ENCODE measurements around the gene WDR37. TPM values are rescaled to one million over a fixed set of nuclear protein-coding genes. Genes with fewer than 3 reads are reported as not detected.
A peak's percentile ranks its signal among the peaks of the same experiment; 100 is the strongest.
"Not testable (repeated sequence)": the region's sequence is repeated elsewhere in the genome, so short reads cannot be mapped to it uniquely, and the experiment has no call there.

WDR37 gene
- total RNA-seq, 2 donors from 2014 or later = 16.9 to 20.0 TPM

DNA sequence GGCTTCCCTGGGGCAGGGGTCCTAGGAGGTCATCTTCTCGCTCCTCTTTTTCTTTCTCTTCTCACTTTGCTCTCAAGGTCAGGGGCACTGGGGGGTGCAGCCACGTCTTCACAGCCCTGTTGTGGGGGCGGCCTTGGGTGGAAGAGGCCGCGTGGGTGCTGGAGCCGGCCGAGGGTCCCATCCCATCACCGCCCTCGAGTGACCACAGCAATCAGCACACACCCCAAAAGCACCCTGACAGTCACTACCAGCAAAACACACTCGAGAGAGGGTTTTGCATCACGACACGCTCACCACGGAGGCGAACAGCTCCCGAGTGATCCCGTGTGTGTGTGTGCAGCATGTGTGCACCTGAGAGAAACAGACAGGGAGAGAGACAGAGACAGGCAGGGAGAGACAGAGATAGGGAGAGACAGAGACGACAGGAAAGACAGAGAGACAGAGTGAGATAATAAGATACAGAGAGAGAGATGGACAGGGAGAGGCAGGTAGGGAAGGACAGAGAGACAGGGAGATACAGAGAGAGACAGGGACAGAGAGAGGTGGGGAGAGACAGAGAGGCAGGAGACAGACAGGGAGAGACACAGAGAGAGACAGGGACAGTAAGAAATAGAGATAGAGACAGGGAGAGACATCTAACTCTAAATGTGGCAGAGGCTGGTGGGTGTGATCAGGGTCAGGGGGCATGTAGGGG lies 100.9 kb downstream of the WDR37 start:
- intact Hi-C loops (cut with DNase I, micrococcal nuclease) = no loop called here
- no peak for ATAC-seq
- DNase-seq = no peak

GRCh38 chr10:1157615-1157933 lies 101.4 kb downstream of the WDR37 start:
- intact Hi-C loops (cut with DNase I, micrococcal nuclease) = no loop called here
- no peak for ATAC-seq
- DNase-seq = no peak

DNA sequence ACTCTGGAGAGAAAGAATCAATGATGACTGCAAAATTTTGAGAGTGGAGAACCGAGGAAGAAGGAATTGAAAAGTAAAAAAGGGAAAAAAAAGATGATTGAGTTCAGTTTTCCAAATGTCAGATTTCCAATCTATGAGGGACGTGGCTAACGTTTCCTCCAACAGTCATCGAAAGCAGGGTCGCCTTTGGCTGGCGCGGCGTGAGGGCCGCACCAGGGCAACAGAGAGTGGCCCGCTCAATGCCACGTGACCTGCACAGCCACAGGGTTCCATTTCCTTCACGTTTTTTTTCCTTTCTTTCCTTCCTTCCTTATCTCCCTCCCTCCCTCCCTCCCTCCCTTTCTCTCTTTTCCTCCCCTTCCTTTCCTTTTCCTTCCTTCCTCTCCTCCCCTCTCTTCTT lies 101.9 kb downstream of the WDR37 start:
- ATAC-seq (no peak), DNase-seq (no peak)
- intact Hi-C loops (cut with DNase I, micrococcal nuclease) = no loop called here

- intact Hi-C loops (cut with DNase I, micrococcal nuclease); ATAC-seq; DNase-seq: not testable (repeated sequence)
These were observed 102.4 kb downstream of the WDR37 start for GRCh38 chr10:1158536-1158935.

DNA sequence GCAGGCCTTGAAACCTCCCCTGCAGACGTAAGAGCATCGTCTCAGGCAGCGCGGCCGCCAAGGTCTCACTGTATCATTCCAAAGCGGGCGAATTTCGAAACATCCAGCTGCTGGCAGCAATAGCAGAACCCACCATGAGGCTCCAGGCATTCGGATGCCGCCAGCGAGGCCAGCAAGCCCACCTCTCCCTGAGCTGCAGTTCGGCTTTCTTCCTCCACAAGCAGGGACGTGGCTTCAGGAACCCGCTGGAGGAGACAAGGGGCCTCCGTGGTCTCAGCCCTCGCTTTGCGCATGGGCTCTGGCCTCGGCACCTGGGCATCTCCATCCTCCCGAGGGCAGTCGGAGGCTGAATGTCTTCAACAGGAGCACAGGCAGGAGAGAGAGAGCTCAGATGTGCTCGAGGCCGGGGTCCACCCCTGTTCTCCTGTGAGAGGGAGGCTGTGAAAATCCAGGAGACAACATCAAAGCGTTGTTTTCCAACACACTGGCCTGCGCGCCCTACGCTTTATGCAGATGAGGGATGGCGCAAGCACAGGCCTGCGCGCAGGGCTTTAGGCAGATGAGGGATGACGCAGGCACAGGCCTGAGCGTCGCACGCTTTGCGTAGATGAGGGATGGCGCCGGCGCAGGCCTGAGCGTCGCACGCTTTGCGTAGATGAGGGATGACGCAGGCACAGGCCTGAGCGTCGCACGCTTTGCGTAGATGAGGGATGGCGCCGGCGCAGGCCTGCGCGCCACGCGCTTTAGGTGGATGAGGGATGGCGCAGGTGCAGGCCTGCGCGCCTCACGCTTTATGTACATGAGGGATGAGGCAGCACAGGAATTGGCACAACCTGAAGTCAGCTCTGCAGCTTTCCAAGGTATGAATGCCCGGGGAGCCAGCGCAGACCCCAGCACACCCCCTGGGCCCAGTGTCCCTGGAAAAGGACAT lies 103.2 kb downstream of the WDR37 start:
- intact Hi-C loops (cut with DNase I, micrococcal nuclease) = no loop called here
- DNase-seq = no peak
- ATAC-seq = no peak

- DNase-seq = no peak
- no peak for ATAC-seq
- intact Hi-C loops (cut with DNase I, micrococcal nuclease) = no loop called here
These were observed 104.6 kb downstream of the WDR37 start for GRCh38 chr10:1160561-1161314.

GRCh38 chr10:1161315-1161673 lies 105.1 kb downstream of the WDR37 start:
- ATAC-seq; intact Hi-C loops (cut with DNase I, micrococcal nuclease); DNase-seq: not testable (repeated sequence)

DNA sequence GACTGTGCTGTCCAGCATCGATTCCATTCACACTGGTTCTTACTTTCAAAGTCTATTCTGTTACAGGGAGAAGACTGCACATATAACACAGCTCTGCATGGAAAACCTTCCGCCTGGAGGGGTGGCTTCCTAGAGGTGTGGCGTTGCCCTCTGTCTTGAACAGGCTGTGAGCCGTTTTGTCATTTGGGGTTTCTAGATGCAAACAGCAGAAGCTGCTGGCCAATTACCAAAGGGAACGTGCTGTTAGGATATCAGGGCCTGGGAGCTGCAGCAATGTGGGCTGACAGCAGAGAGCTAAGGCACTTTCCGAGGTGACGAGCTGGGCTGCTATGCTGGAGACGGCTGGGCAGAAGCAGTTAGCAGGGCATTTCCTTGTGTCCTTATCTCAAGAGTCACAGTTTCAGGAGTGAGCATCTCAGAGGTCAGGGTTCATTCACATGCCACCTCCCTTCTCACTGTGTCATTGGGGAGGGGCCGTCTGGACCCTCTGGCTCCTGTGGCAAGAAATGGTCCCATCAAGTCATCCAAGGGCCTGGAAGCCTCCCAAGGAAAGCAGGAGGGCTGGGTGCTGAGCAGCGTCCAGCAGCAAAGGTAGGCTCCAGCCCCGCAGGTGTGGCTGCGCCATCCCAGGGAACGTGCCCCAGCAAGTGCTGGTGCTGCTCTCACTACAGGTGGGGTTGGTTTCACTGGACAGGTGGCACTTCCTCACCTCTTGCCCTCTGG lies 106.5 kb downstream of the WDR37 start:
- ATAC-seq = no peak
- peak in 1 of 2 donors; percentile 0 for DNase-seq
- intact Hi-C loops (cut with DNase I, micrococcal nuclease) = no loop called here

- no peak for ATAC-seq
- DNase-seq = peak in 1 of 2 donors; percentile 8
- intact Hi-C loops (cut with DNase I, micrococcal nuclease) = no loop called here
These were observed 107.0 kb downstream of the WDR37 start for GRCh38 chr10:1163204-1163660.

DNA sequence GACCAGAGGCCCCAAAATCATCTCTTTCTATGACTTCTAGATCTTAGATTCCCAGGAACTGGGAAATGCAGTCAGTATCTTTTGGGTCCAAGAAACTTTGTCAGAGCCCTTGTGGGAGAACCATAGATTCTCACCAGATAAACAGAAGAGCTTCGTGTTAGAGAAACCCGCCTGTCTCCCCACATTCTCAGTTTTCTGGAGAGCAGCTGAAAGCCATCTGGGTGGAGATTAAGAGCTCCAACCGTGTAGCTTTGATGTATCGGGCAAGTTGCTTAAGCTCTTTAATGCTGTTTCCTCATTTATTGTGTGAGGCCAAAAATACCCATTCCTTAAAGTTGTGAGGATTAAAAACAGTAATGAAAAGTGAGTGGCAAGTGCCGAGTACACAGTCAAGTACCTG lies 107.6 kb downstream of the WDR37 start:
- ATAC-seq = no peak
- no peak for DNase-seq
- intact Hi-C loops (cut with DNase I, micrococcal nuclease) = no loop called here

DNA sequence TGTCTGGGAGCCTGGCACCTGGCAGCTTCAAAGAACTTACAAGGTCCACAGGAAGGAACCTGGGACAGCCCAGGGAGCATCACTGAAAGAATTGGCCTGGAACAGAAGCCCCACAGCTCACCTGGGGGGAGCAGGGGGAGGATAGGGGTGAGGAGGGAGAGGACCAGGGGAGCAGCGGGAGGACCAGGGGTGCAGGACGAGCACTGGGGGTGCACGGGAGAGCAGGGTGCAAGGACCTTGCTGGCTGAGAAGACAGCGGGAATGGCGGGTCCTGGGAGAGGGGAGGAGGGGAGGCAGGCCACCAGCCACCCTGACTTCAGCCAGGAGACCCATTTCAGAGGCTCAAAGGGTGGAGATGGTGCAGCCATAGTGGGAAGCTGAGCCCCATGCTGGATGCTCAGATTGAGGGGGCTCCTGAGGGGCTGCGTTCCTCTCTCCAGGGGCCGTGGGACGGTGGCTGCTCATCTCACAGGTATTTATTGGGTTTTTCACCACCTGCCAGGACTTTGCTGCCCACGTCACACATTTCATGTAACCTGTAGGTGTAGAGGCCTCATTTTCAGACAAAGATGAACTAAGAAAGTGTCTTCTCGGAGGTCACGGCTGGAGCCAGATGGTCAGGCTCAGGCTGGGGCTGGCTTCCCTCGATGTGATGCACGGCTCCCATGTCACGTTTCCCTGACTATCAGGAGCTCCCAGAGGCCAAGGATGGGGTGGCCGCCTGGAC lies 110.1 kb downstream of the WDR37 start:
- DNase-seq (peak in 1 of 2 donors; percentile 4), ATAC-seq (no peak)
- intact Hi-C loops (cut with DNase I, micrococcal nuclease) = no loop called here

- intact Hi-C loops (cut with DNase I, micrococcal nuclease) = no loop called here
- peak in 1 of 2 donors; percentile 12 for DNase-seq
- no peak for ATAC-seq
These were observed 110.7 kb downstream of the WDR37 start for GRCh38 chr10:1166828-1167275.

DNA sequence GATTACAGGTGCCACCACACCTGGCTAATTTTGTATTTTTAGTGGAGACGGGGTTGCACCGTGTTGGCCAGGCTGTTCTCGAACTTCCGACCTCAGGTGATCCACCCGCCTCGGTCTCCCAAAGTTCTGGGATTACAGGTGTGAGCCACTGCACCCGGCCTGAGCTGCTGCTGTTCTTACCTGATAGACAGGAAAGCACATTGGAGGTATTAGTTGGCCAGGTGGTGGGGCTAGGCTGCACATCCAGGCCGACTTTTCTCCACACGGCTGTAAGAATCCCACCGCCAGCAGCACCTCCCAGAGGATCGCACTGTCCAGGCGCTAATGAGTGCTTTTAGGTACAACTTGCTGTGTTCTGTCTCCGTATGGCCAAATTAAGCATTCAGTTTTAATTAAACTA lies 112.6 kb downstream of the WDR37 start:
- no peak for ATAC-seq
- DNase-seq = peak in 1 of 2 donors; percentile 5
- intact Hi-C loops (cut with DNase I, micrococcal nuclease) = no loop called here

DNA sequence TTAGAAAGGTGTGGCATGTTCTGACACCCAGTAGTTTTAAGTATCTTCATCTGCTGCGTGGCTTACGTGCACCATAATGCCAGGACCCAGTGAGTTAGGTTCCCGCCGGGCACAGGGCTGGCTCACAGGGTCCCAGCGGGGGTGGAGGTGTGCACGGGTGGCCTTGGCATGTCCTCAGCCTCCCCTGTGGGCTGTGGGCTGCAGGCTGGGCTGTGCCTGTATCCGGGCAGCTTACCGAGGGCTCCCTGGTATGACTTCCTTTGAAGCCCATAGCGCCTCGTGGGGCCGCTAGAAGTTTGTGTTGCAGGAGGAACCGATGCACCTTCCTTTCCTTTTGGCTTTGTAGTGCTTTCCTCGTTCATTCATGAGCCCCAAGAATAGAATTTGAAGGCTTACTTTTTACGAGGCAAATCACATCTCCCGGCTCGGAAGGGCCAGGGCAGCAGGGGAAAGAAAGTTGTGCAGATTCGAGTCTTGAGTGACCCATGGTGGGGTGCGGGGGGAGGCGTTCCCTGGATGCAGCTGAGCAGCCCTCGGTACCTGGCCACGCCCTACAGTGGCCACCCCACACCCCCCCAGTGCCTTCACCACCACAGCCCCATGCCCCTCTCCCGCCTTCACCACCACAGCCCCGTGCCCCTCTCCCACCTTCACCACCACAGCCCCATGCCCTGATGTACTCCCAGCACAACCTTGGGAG lies 113.2 kb downstream of the WDR37 start:
- DNase-seq = peak in 1 of 2 donors; percentile 18
- intact Hi-C loops (cut with DNase I, micrococcal nuclease) = no loop called here
- no peak for ATAC-seq

DNA sequence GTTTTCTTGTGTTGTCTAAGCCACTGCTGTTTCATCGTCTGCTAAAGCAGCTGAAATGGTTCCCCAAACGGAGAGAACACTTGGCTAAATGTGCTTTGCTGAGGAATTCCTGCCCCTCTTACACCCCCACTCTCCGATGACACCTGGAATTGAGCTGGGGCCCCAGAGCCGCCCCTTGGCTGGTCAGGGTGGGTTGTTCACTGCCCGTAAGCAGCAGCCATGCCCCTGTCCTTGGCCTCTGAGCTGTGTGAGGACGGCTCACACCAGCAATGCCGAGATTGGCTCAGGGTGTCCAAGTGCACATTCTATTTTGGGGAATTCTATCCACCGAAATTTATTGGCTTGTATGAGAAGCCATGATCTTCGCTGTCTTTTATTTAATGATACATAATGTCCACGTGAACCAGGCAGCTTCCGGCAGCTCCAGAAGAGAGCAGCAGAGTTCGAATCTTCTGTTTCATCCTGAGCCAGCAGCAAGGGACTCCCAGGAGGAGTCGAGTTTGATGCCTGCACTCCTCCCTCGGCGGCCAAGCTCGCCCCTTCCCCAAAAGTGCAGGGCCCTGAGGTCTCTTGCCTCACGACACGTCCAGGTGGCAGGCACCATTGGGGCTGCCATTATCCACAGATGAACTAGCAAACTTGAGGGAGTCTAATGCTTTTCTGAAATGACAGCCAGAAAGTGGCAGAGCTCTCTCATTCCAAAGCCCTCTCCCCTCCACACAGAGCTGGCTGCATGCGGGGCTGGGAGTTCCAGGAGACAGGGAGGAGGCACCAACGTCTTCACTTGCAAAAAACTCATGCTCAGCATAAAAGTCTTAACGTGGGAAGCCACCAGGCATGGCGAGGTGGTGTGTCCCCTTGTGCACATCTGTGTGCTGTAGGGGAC lies 114.0 kb downstream of the WDR37 start:
- ATAC-seq = no peak
- peak in 1 of 2 donors; percentile 11 for DNase-seq
- intact Hi-C loops (cut with DNase I, micrococcal nuclease) = no loop called here

DNA sequence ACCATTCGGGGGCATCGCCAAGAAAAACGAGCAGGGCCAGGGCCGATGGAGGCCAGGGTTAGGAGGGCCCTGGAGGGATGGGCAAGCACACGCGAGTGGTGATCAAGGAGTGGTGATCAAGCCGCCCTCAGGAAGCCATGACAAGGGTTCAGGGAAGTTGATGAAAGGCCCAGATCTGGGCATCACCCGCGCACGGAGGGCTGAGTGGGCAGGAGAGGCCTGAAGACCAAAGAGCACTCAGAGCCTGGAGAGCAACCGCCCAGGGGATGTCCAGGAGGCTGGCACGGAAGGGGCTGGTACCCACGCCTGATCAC lies 114.6 kb downstream of the WDR37 start:
- DNase-seq (no peak), ATAC-seq (no peak)
- intact Hi-C loops (cut with DNase I, micrococcal nuclease) = no loop called here

DNA sequence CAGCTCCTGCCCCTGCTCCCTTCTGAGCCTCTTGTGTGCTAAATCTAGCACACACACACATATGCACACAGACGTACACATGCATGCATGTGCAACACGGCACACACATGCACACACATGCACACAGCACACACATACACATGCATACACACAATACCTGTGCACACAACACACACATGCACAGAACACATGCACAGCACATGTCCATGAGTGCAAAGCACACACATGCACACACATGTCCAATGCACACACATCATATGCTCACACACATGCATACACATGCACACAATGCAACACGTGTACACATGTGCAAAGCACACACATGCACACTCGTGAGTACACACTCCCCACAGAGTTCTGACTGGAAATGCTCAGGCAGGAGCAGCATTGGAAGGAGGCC lies 115.0 kb downstream of the WDR37 start:
- DNase-seq (no peak), ATAC-seq (no peak)
- intact Hi-C loops (cut with DNase I, micrococcal nuclease) = no loop called here
